SH-SY5Y (cell line): Measurements from ENCODE around the gene TNRC18.

ENCODE experiments used
- GATA2 ChIP-seq: IDR thresholded peaks from 2 replicates; pipeline ENCODE4 v1.6.1; 2011; ENCODE audit warnings: mild to moderate bottlenecking, low read depth, low read length
- GATA3 ChIP-seq: IDR thresholded peaks from 2 replicates; pipeline ENCODE4 v1.6.1; 2011; ENCODE audit warnings: low read depth, mild to moderate bottlenecking, low read length, moderate library complexity

DNA sequence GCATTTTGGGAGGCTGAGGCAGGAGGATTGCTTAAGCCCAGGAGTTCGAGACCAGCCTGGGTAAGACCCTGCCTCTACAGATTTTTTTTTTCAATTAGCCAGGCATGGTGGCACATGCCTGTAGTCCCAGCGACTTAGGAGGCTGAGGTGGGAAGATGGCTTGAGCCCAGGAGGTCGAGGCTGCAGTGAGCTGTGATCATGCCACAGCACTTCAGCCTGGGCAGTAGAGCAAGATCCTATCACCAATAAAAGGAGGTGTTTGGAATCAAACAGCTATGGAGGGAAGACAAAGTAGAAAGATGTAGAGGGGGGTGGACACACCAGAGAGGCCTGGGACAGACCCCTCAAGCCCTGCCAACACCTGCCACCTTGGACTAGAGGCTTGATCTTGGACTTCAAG lies 9.1 kb upstream of the TNRC18 start:
- TF ChIP-seq GATA3 (no peak), GATA2 (no peak)
